ENCODE data around the gene PTCHD1.
A peak's percentile ranks its signal among the peaks of the same experiment; 100 is the strongest.

The PTCHD1 gene

GRCh38 chrX:23334848-23335599, at the start of gene PTCHD1:
Gene PTCHD1 (plus strand): TSS chrX:23334849. CDS start chrX:23334876, 27 bp downstream.
- Histone ChIP-seq H2AFZ (ENCODE audit: low read depth, low read length) (no peak within 1 kb of the TSS), H3K4me1 (ENCODE audit: insufficient read depth, low read length) (no peaks in the 10 kb centered on the region), H3K27me3 (ENCODE audit: insufficient read depth, low read length) (peaks cover 64% of the 10 kb centered on the region), H3K4me3 (ENCODE audit: low read length) (peak within 1 kb of the TSS; percentile 18), H3K9me3 (ENCODE audit: low read length) (no peaks in the 10 kb centered on the region), H3K36me3 (ENCODE audit: insufficient read depth, low read length) (no peaks in the 10 kb centered on the region)

DNA sequence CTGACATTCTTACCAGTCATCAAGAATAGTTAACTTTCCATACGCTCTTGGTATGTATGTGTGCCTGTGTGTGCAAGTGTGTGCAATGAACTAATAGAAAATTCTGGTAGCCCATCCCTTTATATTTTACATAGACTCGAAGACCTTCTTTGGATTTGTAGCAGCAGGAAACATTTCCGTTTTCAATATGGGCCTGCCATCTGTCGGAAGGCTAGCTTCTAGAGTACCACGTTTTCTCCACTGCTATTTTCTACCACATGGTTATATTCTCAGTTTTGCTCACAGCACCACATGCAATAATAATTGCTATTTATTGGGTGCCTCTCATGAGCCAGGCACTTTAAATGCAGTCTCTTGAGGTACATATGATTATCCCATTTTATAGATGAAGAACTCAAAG, 47.9 kb upstream of the PTCHD1 start:
- no peaks in the 10 kb centered on the region for H3K36me3 ChIP-seq (ENCODE audit: insufficient read depth, low read length)
- H3K4me3 ChIP-seq (ENCODE audit: low read length), result no peak overlapping the region
- H3K9me3 ChIP-seq (ENCODE audit: low read length), result no peaks in the 10 kb centered on the region
- no peaks in the 10 kb centered on the region for H3K27me3 ChIP-seq (ENCODE audit: insufficient read depth, low read length)
- H2AFZ ChIP-seq (ENCODE audit: low read depth, low read length), result no peak overlapping the region
- H3K4me1 ChIP-seq (ENCODE audit: insufficient read depth, low read length), result no peaks in the 10 kb centered on the region

- H3K4me3 ChIP-seq (ENCODE audit: low read length), result no peak overlapping the region
Measured at GRCh38 chrX:23287191-23287725, 47.4 kb upstream of the PTCHD1 start.

DNA sequence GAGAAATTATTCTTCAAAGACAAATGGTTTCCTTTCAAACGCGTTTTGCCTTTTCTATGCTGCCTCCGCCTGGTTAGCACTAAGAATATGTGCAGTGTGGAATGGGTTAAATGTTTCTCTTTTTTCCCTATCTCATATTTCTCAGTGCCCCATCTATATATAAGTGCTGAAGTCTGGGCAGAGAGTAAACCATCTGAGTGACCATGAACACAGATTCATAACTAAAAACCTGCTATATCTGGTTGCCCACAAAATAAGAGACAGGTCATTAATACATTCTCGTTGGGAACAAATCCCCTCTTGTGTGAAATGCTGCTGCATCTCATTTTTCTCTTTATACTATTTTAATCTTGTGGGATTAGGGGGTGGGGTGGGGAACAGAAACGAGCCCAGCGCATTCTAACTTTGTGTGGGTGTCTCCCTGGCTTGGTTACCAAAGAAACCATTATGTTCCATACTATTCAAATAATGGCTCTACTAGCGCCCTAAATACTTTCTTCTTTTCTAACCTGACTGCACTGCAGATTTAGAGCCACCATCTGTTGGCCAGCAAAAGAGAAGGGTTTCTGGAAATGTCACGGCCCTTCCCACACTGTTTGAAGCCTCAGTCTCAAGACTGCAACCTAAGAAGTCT, 42.2 kb upstream of the PTCHD1 start:
- no peaks in the 10 kb centered on the region for H3K27me3 ChIP-seq (ENCODE audit: insufficient read depth, low read length)
- no peaks in the 10 kb centered on the region for H3K4me1 ChIP-seq (ENCODE audit: insufficient read depth, low read length)
- H3K36me3 ChIP-seq (ENCODE audit: insufficient read depth, low read length), result no peaks in the 10 kb centered on the region
- H2AFZ ChIP-seq (ENCODE audit: low read depth, low read length), result no peak overlapping the region
- no peak overlapping the region for H3K4me3 ChIP-seq (ENCODE audit: low read length)
- no peaks in the 10 kb centered on the region for H3K9me3 ChIP-seq (ENCODE audit: low read length)

More at GRCh38 chrX:23287191-23287725, 47.4 kb upstream of the PTCHD1 start:
- Histone ChIP-seq H3K36me3 (ENCODE audit: insufficient read depth, low read length) (no peaks in the 10 kb centered on the region), H2AFZ (ENCODE audit: low read depth, low read length) (no peak overlapping the region), H3K4me1 (ENCODE audit: insufficient read depth, low read length) (no peaks in the 10 kb centered on the region), H3K27me3 (ENCODE audit: insufficient read depth, low read length) (no peaks in the 10 kb centered on the region), H3K9me3 (ENCODE audit: low read length) (no peaks in the 10 kb centered on the region)

DNA sequence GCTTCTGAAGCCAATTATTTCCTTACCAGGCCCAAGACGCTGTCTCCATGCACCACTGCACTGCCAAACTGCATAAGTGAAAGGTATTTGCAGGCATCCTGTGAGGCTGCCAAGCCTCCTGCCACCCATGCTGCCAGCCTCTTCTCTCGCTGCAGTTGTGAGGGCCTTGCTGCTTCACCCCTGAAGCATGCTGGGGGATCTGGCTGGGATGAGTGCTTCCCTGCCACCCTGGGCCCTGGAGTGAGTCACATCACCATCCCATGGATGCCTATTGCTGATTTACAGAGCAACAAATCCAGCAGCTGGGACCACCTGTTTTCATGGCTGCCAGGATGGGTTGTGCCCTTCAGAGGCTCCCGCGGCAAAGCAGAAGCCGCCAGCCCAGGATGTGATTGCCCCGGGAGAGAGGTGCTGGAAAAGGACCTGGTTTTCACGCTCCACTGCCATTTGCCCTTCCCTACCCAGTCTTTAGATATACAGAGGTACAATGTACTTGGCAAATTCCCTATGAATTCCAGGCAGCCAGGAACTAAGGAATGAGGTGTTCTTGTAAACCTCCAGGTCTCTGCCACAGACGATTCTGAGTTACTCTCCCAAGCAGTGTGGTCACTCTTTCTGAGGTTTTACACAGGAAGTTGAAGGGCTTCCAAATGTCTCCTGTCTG, 41.5 kb upstream of the PTCHD1 start:
- Histone ChIP-seq H3K4me1 (ENCODE audit: insufficient read depth, low read length) (no peaks in the 10 kb centered on the region), H3K27me3 (ENCODE audit: insufficient read depth, low read length) (no peaks in the 10 kb centered on the region), H3K9me3 (ENCODE audit: low read length) (no peaks in the 10 kb centered on the region), H3K4me3 (ENCODE audit: low read length) (no peak overlapping the region), H2AFZ (ENCODE audit: low read depth, low read length) (no peak overlapping the region), H3K36me3 (ENCODE audit: insufficient read depth, low read length) (no peaks in the 10 kb centered on the region)

DNA sequence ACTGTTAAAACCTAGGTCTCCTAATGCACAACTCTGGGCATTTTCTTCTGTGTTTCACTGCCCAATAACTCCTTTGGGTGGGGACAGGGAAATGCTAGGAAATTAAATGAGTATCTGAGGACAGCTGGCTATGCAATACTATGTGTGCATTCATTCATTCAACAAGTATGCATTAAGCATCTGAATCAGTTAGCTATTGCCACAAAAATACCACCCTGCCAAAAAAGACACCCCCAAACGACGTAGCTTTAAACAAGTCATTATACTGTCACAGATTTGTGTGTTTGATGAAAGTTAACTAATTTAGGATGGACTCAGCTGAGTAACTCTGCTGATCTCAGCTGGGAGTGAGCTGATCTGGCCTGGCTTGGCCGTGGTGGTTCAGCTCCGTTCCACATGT, 29.8 kb upstream of the PTCHD1 start:
- no peaks in the 10 kb centered on the region for H3K4me1 ChIP-seq (ENCODE audit: insufficient read depth, low read length)
- no peaks in the 10 kb centered on the region for H3K36me3 ChIP-seq (ENCODE audit: insufficient read depth, low read length)
- no peak overlapping the region for H2AFZ ChIP-seq (ENCODE audit: low read depth, low read length)
- H3K27me3 ChIP-seq (ENCODE audit: insufficient read depth, low read length), result peaks cover 2% of the 10 kb centered on the region
- no peaks in the 10 kb centered on the region for H3K9me3 ChIP-seq (ENCODE audit: low read length)
- H3K4me3 ChIP-seq (ENCODE audit: low read length), result no peak overlapping the region

- no peaks in the 10 kb centered on the region for H3K36me3 ChIP-seq (ENCODE audit: insufficient read depth, low read length)
- H3K4me3 ChIP-seq (ENCODE audit: low read length), result no peak overlapping the region
- H2AFZ ChIP-seq (ENCODE audit: low read depth, low read length), result no peak overlapping the region
- no peaks in the 10 kb centered on the region for H3K27me3 ChIP-seq (ENCODE audit: insufficient read depth, low read length)
- H3K4me1 ChIP-seq (ENCODE audit: insufficient read depth, low read length), result no peaks in the 10 kb centered on the region
- no peaks in the 10 kb centered on the region for H3K9me3 ChIP-seq (ENCODE audit: low read length)
Measured at GRCh38 chrX:23311731-23312130, 22.9 kb upstream of the PTCHD1 start.

DNA sequence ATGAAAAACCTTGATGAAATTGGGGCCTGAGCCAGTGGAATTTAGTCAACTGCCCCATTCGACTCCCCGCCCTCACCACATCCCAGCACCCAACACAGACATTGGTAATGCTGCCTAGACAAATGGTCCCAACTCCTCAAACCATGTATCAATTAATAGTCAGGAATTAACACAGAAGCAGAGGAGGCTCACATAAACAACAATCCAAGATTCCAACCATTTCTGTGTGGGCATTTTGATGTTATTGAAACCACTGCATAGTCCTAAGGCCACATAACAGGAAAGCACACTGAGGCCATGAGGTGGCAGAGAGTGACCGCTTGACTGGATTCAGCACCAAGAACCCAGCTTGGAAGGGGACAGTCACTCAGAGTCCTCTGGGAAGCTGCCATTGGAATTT, 22.5 kb upstream of the PTCHD1 start:
- H3K36me3 ChIP-seq (ENCODE audit: insufficient read depth, low read length), result no peaks in the 10 kb centered on the region
- no peaks in the 10 kb centered on the region for H3K9me3 ChIP-seq (ENCODE audit: low read length)
- H3K4me1 ChIP-seq (ENCODE audit: insufficient read depth, low read length), result no peaks in the 10 kb centered on the region
- H2AFZ ChIP-seq (ENCODE audit: low read depth, low read length), result no peak overlapping the region
- H3K4me3 ChIP-seq (ENCODE audit: low read length), result no peak overlapping the region
- no peaks in the 10 kb centered on the region for H3K27me3 ChIP-seq (ENCODE audit: insufficient read depth, low read length)

GRCh38 chrX:23317799-23318724, 16.6 kb upstream of the PTCHD1 start:
- Histone ChIP-seq H3K9me3 (ENCODE audit: low read length) (no peaks in the 10 kb centered on the region), H3K27me3 (ENCODE audit: insufficient read depth, low read length) (no peaks in the 10 kb centered on the region), H3K4me3 (ENCODE audit: low read length) (no peak overlapping the region), H3K4me1 (ENCODE audit: insufficient read depth, low read length) (no peaks in the 10 kb centered on the region), H2AFZ (ENCODE audit: low read depth, low read length) (no peak overlapping the region), H3K36me3 (ENCODE audit: insufficient read depth, low read length) (no peaks in the 10 kb centered on the region)

DNA sequence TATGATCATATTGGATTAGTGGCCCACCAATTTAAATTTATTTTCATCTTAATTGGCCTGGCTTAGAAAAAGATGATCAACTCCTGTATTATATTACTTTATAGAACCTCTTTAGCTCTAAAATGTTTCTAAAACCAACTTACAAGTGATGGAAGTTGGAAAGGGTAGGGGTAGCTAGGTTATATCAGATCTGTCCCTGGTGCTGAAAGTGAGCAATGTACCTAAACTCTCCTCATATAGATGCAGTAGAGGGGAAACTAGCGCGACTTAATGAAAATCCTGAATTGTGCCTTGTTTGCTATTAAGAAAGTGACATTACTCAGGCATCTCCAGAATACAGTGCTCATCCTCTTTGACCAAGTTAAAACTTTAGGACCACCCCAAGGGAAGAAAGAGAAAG, 7.5 kb upstream of the PTCHD1 start:
- Histone ChIP-seq H3K9me3 (ENCODE audit: low read length) (no peaks in the 10 kb centered on the region), H3K4me3 (ENCODE audit: low read length) (no peak overlapping the region), H3K36me3 (ENCODE audit: insufficient read depth, low read length) (no peaks in the 10 kb centered on the region), H3K27me3 (ENCODE audit: insufficient read depth, low read length) (peaks cover 12% of the 10 kb centered on the region), H2AFZ (ENCODE audit: low read depth, low read length) (no peak overlapping the region), H3K4me1 (ENCODE audit: insufficient read depth, low read length) (no peaks in the 10 kb centered on the region)

GRCh38 chrX:23331701-23332100, 2.9 kb upstream of the PTCHD1 start:
- Histone ChIP-seq H3K4me3 (ENCODE audit: low read length) (no peak overlapping the region), H2AFZ (ENCODE audit: low read depth, low read length) (no peak overlapping the region), H3K36me3 (ENCODE audit: insufficient read depth, low read length) (no peaks in the 10 kb centered on the region), H3K27me3 (ENCODE audit: insufficient read depth, low read length) (peaks cover 49% of the 10 kb centered on the region), H3K4me1 (ENCODE audit: insufficient read depth, low read length) (no peaks in the 10 kb centered on the region), H3K9me3 (ENCODE audit: low read length) (no peaks in the 10 kb centered on the region)

GRCh38 chrX:23332101-23332887, 2.4 kb upstream of the PTCHD1 start:
- H3K4me3 ChIP-seq (ENCODE audit: low read length), result no peak overlapping the region
- no peaks in the 10 kb centered on the region for H3K4me1 ChIP-seq (ENCODE audit: insufficient read depth, low read length)

More at GRCh38 chrX:23332101-23332887, 2.4 kb upstream of the PTCHD1 start:
- H2AFZ ChIP-seq (ENCODE audit: low read depth, low read length), result no peak overlapping the region
- H3K36me3 ChIP-seq (ENCODE audit: insufficient read depth, low read length), result no peaks in the 10 kb centered on the region
- peaks cover 55% of the 10 kb centered on the region for H3K27me3 ChIP-seq (ENCODE audit: insufficient read depth, low read length)
- no peaks in the 10 kb centered on the region for H3K9me3 ChIP-seq (ENCODE audit: low read length)
